ENCODE measurements around the gene HES4. TPM values are rescaled to one million over a fixed set of nuclear protein-coding genes. Genes with fewer than 3 reads are reported as not detected.
"Not testable (repeated sequence)": the region's sequence is repeated elsewhere in the genome, so short reads cannot be mapped to it uniquely, and the experiment has no call there.

HES4 gene
- total and polyA plus RNA-seq, 4 donors: 13.5 to 47.9 (median 27.1) TPM

- DNase-seq (no peak), ATAC-seq (ENCODE audit: insufficient read depth, low FRiP score) (no peak)
- Histone ChIP-seq H3K36me3 (ENCODE audit: control insufficient read depth in 4 of 4, insufficient read depth in 4 of 4, low read length in 4 of 4) (no peaks in the 10 kb centered on the region), H3K9me3 (ENCODE audit: control insufficient read depth in 4 of 4, insufficient read depth in 3 of 4, low read length in 3 of 4) (no peaks in the 10 kb centered on the region), H3K27ac (ENCODE audit: low read depth in 1 of 2, low read length in 1 of 2) (no peak overlapping the region), H3K27me3 (ENCODE audit: control insufficient read depth in 3 of 3, insufficient read depth in 3 of 3, low read length in 2 of 3) (no peaks in the 10 kb centered on the region), H3K4me3 (no peak overlapping the region), H3K4me1 (ENCODE audit: control insufficient read depth in 5 of 5, insufficient read depth in 5 of 5, low read length in 5 of 5) (peaks cover 0 to 16% (median 3%) of the 10 kb centered on the region in 5 donors), H3K9ac (ENCODE audit: insufficient read depth in 1 of 2, low read length in 2 of 2) (no peak overlapping the region)
- TF ChIP-seq CTCF (IDR thresholded peaks at IDR 0.05; ENCODE audit: control extremely low read depth, extremely low read depth): no peak
- WGBS, 2 donors: 77 to 78% methylated on average over 14 of the region's 14 CpGs
Measured at GRCh38 chr1:1011396-1011949, 11.6 kb upstream of the HES4 start.

GRCh38 chr1:1010131-1010530 lies 10.2 kb upstream of the HES4 start:
- DNase-seq; H3K9ac ChIP-seq (ENCODE audit: insufficient read depth in 1 of 2, low read length in 2 of 2); H3K9me3 ChIP-seq (ENCODE audit: control insufficient read depth in 4 of 4, insufficient read depth in 3 of 4, low read length in 3 of 4); H3K27ac ChIP-seq (ENCODE audit: low read depth in 1 of 2, low read length in 1 of 2); H3K4me3 ChIP-seq; ATAC-seq (ENCODE audit: insufficient read depth, low FRiP score); H3K27me3 ChIP-seq (ENCODE audit: control insufficient read depth in 3 of 3, insufficient read depth in 3 of 3, low read length in 2 of 3); H3K36me3 ChIP-seq (ENCODE audit: control insufficient read depth in 4 of 4, insufficient read depth in 4 of 4, low read length in 4 of 4): not testable (repeated sequence)
- 96 to 97% methylated on average over 8 of the region's 8 CpGs for WGBS, 2 donors
- peaks cover 0 to 27% (median 12%) of the 10 kb centered on the region in 5 donors for H3K4me1 ChIP-seq (ENCODE audit: control insufficient read depth in 5 of 5, insufficient read depth in 5 of 5, low read length in 5 of 5)

GRCh38 chr1:1006305-1007159 lies 6.6 kb upstream of the HES4 start:
- no peak overlapping the region for H3K27ac ChIP-seq (ENCODE audit: low read depth in 1 of 2, low read length in 1 of 2)
- no peak for ATAC-seq (ENCODE audit: insufficient read depth, low FRiP score)
- no peaks in the 10 kb centered on the region for H3K27me3 ChIP-seq (ENCODE audit: control insufficient read depth in 3 of 3, insufficient read depth in 3 of 3, low read length in 2 of 3)
- no peak for DNase-seq
- 85 to 93% methylated on average over 37 of the region's 37 CpGs for WGBS, 2 donors
- H3K4me3 ChIP-seq: no peak overlapping the region
- no peaks in the 10 kb centered on the region for H3K9me3 ChIP-seq (ENCODE audit: control insufficient read depth in 4 of 4, insufficient read depth in 3 of 4, low read length in 3 of 4)
- H3K9ac ChIP-seq (ENCODE audit: insufficient read depth in 1 of 2, low read length in 2 of 2): no peak overlapping the region
- peaks cover 0 to 17% (median 15%) of the 10 kb centered on the region in 5 donors for H3K4me1 ChIP-seq (ENCODE audit: control insufficient read depth in 5 of 5, insufficient read depth in 5 of 5, low read length in 5 of 5)
- no peak for TF ChIP-seq CTCF (IDR thresholded peaks at IDR 0.05; ENCODE audit: control extremely low read depth, extremely low read depth)
- no peaks in the 10 kb centered on the region for H3K36me3 ChIP-seq (ENCODE audit: control insufficient read depth in 4 of 4, insufficient read depth in 4 of 4, low read length in 4 of 4)

GRCh38 chr1:1005774-1006304 lies 5.9 kb upstream of the HES4 start:
- H3K27ac ChIP-seq (ENCODE audit: low read depth in 1 of 2, low read length in 1 of 2): no peak overlapping the region
- ATAC-seq (ENCODE audit: insufficient read depth, low FRiP score) (no peak), DNase-seq (no peak)
- no peaks in the 10 kb centered on the region for H3K9me3 ChIP-seq (ENCODE audit: control insufficient read depth in 4 of 4, insufficient read depth in 3 of 4, low read length in 3 of 4)
- no peaks in the 10 kb centered on the region for H3K36me3 ChIP-seq (ENCODE audit: control insufficient read depth in 4 of 4, insufficient read depth in 4 of 4, low read length in 4 of 4)
- WGBS, 2 donors: 70 to 71% methylated on average over 14 to 23 of the region's 23 CpGs
- H3K9ac ChIP-seq (ENCODE audit: insufficient read depth in 1 of 2, low read length in 2 of 2): no peak overlapping the region
- H3K4me1 ChIP-seq (ENCODE audit: control insufficient read depth in 5 of 5, insufficient read depth in 5 of 5, low read length in 5 of 5): peaks cover 0 to 21% (median 16%) of the 10 kb centered on the region in 5 donors
- no peaks in the 10 kb centered on the region for H3K27me3 ChIP-seq (ENCODE audit: control insufficient read depth in 3 of 3, insufficient read depth in 3 of 3, low read length in 2 of 3)
- no peak overlapping the region for H3K4me3 ChIP-seq
- TF ChIP-seq CTCF (IDR thresholded peaks at IDR 0.05; ENCODE audit: control extremely low read depth, extremely low read depth): no peak
